Activated CD8-positive, alpha-beta memory T cell treated with anti-CD3 and anti-CD28 coated beads, Interleukin-2, amount 10 ng/mL, durations not matched to agents 7 days and 5 days (primary cell): ENCODE measurements around the gene ENDOV. TPM values are rescaled to one million over a fixed set of nuclear protein-coding genes. Genes with fewer than 3 reads are reported as not detected.

ENCODE experiments used
- ATAC-seq: fragments of 150-1000 bp; cut with Tn5 transposase; one replicate; pipeline ENCODE4 v1.10.0; 2021; ENCODE audit warnings: moderate library complexity
- CTCF ChIA-PET: fragments of 350-600 bp; sonication (Branson Sonifier 250); formaldehyde crosslinking; loops from one replicate; lab custom pipeline; 2021; ENCODE audit warnings: antibody characterized with exemption; lab: Charles Lee
- DNase-seq: peaks from one replicate; pipeline ENCODE4 v3.0.0-alpha.2; 2020
- H3K27ac Mint-ChIP-seq: one replicate; pipeline ENCODE4 v1.8.0; 2021; ENCODE audit warnings: mild to moderate bottlenecking, mixed read lengths
- H3K27me3 Mint-ChIP-seq: one replicate; pipeline ENCODE4 v1.8.0; 2021; ENCODE audit warnings: mixed read lengths
- H3K36me3 Mint-ChIP-seq: one replicate; pipeline ENCODE4 v1.8.0; 2021; ENCODE audit warnings: mild to moderate bottlenecking, mixed read lengths
- H3K4me1 Mint-ChIP-seq: one replicate; pipeline ENCODE4 v1.8.0; 2021; ENCODE audit warnings: mixed read lengths
- H3K4me3 Mint-ChIP-seq: one replicate; pipeline ENCODE4 v1.8.0; 2021; ENCODE audit warnings: mild to moderate bottlenecking, moderate library complexity, mixed read lengths
- H3K9me3 Mint-ChIP-seq: one replicate; pipeline ENCODE4 v1.8.0; 2022; ENCODE audit warnings: low read depth, mixed read lengths
- total RNA-seq, 2 experiments: library from RNA; stranded (reverse); gene quantifications; one replicate each; pipeline ENCODE4 v1.2.3, GENCODE V29; 2021

The ENDOV gene
- total RNA-seq, 2 experiments from 2014 or later, result 15.1 to 18.4 TPM

DNA sequence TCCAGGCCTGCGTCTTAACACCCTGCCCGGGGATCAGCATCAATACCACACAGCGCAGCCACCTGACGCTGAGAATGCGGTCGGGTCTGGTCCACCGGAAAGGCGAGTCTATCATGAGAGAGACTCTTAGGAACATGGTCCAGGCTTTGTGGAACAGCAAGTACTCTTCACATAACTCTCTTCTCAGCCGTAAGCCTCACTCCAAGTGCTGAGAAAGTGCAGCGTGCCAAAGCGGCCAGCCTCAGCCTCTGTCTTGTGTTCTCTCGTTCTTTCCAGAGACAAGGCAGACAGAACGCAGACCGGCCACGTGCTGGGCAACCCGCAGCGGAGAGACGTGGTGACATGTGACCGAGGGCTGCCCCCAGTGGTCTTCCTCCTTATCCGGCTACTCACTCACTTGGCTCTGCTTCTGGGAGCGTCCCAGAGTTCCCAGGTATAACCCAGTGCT lies 34.4 kb upstream of the ENDOV start:
- no peak overlapping the region for H3K27ac Mint-ChIP-seq
- CTCF ChIA-PET, result no interaction called here
- H3K4me3 Mint-ChIP-seq, result no peak overlapping the region
- peaks cover 19% of the 10 kb centered on the region for H3K4me1 Mint-ChIP-seq
- peaks cover 92% of the 10 kb centered on the region for H3K36me3 Mint-ChIP-seq
- H3K9me3 Mint-ChIP-seq, result no peaks in the 10 kb centered on the region
- no peak for ATAC-seq
- no peak for DNase-seq
- H3K27me3 Mint-ChIP-seq, result no peaks in the 10 kb centered on the region

GRCh38 chr17:80381416-80381923 lies 33.5 kb upstream of the ENDOV start:
- Mint-ChIP-seq H3K4me3 (no peak overlapping the region), H3K9me3 (no peaks in the 10 kb centered on the region), H3K4me1 (peaks cover 19% of the 10 kb centered on the region), H3K36me3 (peaks cover 92% of the 10 kb centered on the region), H3K27me3 (no peaks in the 10 kb centered on the region), H3K27ac (no peak overlapping the region)
- ATAC-seq (no peak), DNase-seq (no peak)
- CTCF ChIA-PET, result no interaction called here

- peaks cover 18% of the 10 kb centered on the region for H3K4me1 Mint-ChIP-seq
- peaks cover 89% of the 10 kb centered on the region for H3K36me3 Mint-ChIP-seq
- CTCF ChIA-PET, result interaction anchor here (1.3 to 1.5 kb wide), 2 partner anchors 12 to 32 kb away, joined by 3 read pairs; partner anchors contain the start of gene ENDOV
- H3K9me3 Mint-ChIP-seq, result no peaks in the 10 kb centered on the region
- ATAC-seq, result no peak
- H3K27me3 Mint-ChIP-seq, result no peaks in the 10 kb centered on the region
- DNase-seq, result no peak
- H3K27ac Mint-ChIP-seq, result no peak overlapping the region
- H3K4me3 Mint-ChIP-seq, result no peak overlapping the region
Observed at GRCh38 chr17:80382446-80382845, 32.5 kb upstream of the ENDOV start.

- H3K4me3 Mint-ChIP-seq, result no peak overlapping the region
- H3K27ac Mint-ChIP-seq, result peak overlapping the region; percentile 47
- CTCF ChIA-PET, result interaction anchor here (1.3 to 1.5 kb wide), 2 partner anchors 11 to 32 kb away, joined by 3 read pairs; partner anchors contain the start of gene ENDOV
- H3K4me1 Mint-ChIP-seq, result peaks cover 16% of the 10 kb centered on the region
- no peaks in the 10 kb centered on the region for H3K27me3 Mint-ChIP-seq
- ATAC-seq, result no peak
- H3K9me3 Mint-ChIP-seq, result no peaks in the 10 kb centered on the region
- no peak for DNase-seq
- peaks cover 87% of the 10 kb centered on the region for H3K36me3 Mint-ChIP-seq
Observed at GRCh38 chr17:80382956-80383355, 32.0 kb upstream of the ENDOV start.

GRCh38 chr17:80384078-80384960 lies 30.6 kb upstream of the ENDOV start:
- DNase-seq, result no peak
- Mint-ChIP-seq H3K27ac (peak overlapping the region; percentile 80), H3K27me3 (no peaks in the 10 kb centered on the region), H3K9me3 (no peaks in the 10 kb centered on the region), H3K36me3 (peaks cover 88% of the 10 kb centered on the region), H3K4me1 (peaks cover 18% of the 10 kb centered on the region), H3K4me3 (no peak overlapping the region)
- CTCF ChIA-PET, result interaction anchor here (1.1 kb wide), 1 partner anchor 19 kb away, joined by 3 read pairs; no protein-coding TSS in a partner anchor
- ATAC-seq, result no peak

DNA sequence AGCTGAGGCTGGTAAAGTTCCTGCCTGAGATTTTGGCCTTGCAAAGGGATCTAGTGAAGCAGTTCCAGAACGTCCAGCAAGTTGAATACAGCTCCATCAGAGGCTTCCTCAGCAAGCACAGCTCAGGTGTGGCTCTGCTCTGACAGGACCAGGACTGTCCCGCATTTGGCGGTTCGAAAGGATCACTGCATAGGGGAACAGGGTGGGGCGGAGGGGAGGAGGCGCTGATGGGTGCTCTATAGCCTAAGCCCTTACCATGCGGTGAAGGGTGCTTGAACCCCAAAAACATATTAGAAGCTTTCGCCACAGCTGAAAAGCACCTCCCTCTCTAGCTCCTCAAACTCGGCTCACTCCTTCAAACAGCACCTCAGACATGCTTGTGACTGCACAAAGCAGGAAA lies 29.9 kb upstream of the ENDOV start:
- no peaks in the 10 kb centered on the region for H3K27me3 Mint-ChIP-seq
- ATAC-seq (no peak), DNase-seq (no peak)
- no peak overlapping the region for H3K27ac Mint-ChIP-seq
- peaks cover 20% of the 10 kb centered on the region for H3K4me1 Mint-ChIP-seq
- H3K36me3 Mint-ChIP-seq, result peaks cover 88% of the 10 kb centered on the region
- CTCF ChIA-PET, result interaction anchor here (1.1 kb wide), 1 partner anchor 20 kb away, joined by 3 read pairs; no protein-coding TSS in a partner anchor
- no peak overlapping the region for H3K4me3 Mint-ChIP-seq
- H3K9me3 Mint-ChIP-seq, result no peaks in the 10 kb centered on the region

GRCh38 chr17:80386341-80386740 lies 28.6 kb upstream of the ENDOV start:
- Mint-ChIP-seq H3K36me3 (peaks cover 84% of the 10 kb centered on the region), H3K27me3 (no peaks in the 10 kb centered on the region)
- CTCF ChIA-PET, result no interaction called here

GRCh38 chr17:80387071-80387470 lies 27.9 kb upstream of the ENDOV start:
- Mint-ChIP-seq H3K9me3 (no peaks in the 10 kb centered on the region), H3K4me1 (peaks cover 20% of the 10 kb centered on the region), H3K4me3 (no peak overlapping the region), H3K36me3 (peaks cover 82% of the 10 kb centered on the region), H3K27me3 (no peaks in the 10 kb centered on the region), H3K27ac (peak overlapping the region; percentile 43)
- no peak for ATAC-seq
- CTCF ChIA-PET, result no interaction called here
- DNase-seq, result no peak

More at GRCh38 chr17:80386341-80386740, 28.6 kb upstream of the ENDOV start:
- ATAC-seq, result no peak
- no peak for DNase-seq
- H3K4me1 Mint-ChIP-seq, result peaks cover 20% of the 10 kb centered on the region
- no peak overlapping the region for H3K4me3 Mint-ChIP-seq
- H3K9me3 Mint-ChIP-seq, result no peaks in the 10 kb centered on the region
- no peak overlapping the region for H3K27ac Mint-ChIP-seq

- no peaks in the 10 kb centered on the region for H3K9me3 Mint-ChIP-seq
- no peak overlapping the region for H3K27ac Mint-ChIP-seq
- H3K4me3 Mint-ChIP-seq, result no peak overlapping the region
- CTCF ChIA-PET, result no interaction called here
- ATAC-seq, result no peak
- H3K27me3 Mint-ChIP-seq, result no peaks in the 10 kb centered on the region
- DNase-seq, result no peak
- peaks cover 18% of the 10 kb centered on the region for H3K4me1 Mint-ChIP-seq
- peaks cover 80% of the 10 kb centered on the region for H3K36me3 Mint-ChIP-seq
Observed at GRCh38 chr17:80388175-80388574, 26.8 kb upstream of the ENDOV start.

GRCh38 chr17:80388601-80389000 lies 26.4 kb upstream of the ENDOV start:
- ATAC-seq (no peak), DNase-seq (no peak)
- no peaks in the 10 kb centered on the region for H3K27me3 Mint-ChIP-seq
- H3K9me3 Mint-ChIP-seq, result no peaks in the 10 kb centered on the region
- peaks cover 80% of the 10 kb centered on the region for H3K36me3 Mint-ChIP-seq
- peaks cover 17% of the 10 kb centered on the region for H3K4me1 Mint-ChIP-seq
- H3K4me3 Mint-ChIP-seq, result no peak overlapping the region
- CTCF ChIA-PET, result no interaction called here
- no peak overlapping the region for H3K27ac Mint-ChIP-seq

- no peak overlapping the region for H3K27ac Mint-ChIP-seq
- no peaks in the 10 kb centered on the region for H3K27me3 Mint-ChIP-seq
- H3K36me3 Mint-ChIP-seq, result peaks cover 80% of the 10 kb centered on the region
- H3K4me3 Mint-ChIP-seq, result no peak overlapping the region
- no peak for ATAC-seq
- CTCF ChIA-PET, result no interaction called here
- DNase-seq, result no peak
- peaks cover 14% of the 10 kb centered on the region for H3K4me1 Mint-ChIP-seq
- no peaks in the 10 kb centered on the region for H3K9me3 Mint-ChIP-seq
Observed at GRCh38 chr17:80389011-80389995, 25.7 kb upstream of the ENDOV start.

- no peak overlapping the region for H3K4me3 Mint-ChIP-seq
- H3K36me3 Mint-ChIP-seq, result peaks cover 62% of the 10 kb centered on the region
- no peak for DNase-seq
- ATAC-seq, result no peak
- no peaks in the 10 kb centered on the region for H3K27me3 Mint-ChIP-seq
- CTCF ChIA-PET, result interaction anchor here (0.9 kb wide), 1 partner anchor 11 kb away, joined by 3 read pairs; no protein-coding TSS in a partner anchor
- H3K4me1 Mint-ChIP-seq, result peaks cover 17% of the 10 kb centered on the region
- H3K27ac Mint-ChIP-seq, result peak overlapping the region; percentile 28
- H3K9me3 Mint-ChIP-seq, result no peaks in the 10 kb centered on the region
Observed at GRCh38 chr17:80393241-80393890, 21.6 kb upstream of the ENDOV start.
